ENCODE measurements around the gene MX2.
"Not testable (repeated sequence)": the region's sequence is repeated elsewhere in the genome, so short reads cannot be mapped to it uniquely, and the experiment has no call there.

MX2 gene, protein sequence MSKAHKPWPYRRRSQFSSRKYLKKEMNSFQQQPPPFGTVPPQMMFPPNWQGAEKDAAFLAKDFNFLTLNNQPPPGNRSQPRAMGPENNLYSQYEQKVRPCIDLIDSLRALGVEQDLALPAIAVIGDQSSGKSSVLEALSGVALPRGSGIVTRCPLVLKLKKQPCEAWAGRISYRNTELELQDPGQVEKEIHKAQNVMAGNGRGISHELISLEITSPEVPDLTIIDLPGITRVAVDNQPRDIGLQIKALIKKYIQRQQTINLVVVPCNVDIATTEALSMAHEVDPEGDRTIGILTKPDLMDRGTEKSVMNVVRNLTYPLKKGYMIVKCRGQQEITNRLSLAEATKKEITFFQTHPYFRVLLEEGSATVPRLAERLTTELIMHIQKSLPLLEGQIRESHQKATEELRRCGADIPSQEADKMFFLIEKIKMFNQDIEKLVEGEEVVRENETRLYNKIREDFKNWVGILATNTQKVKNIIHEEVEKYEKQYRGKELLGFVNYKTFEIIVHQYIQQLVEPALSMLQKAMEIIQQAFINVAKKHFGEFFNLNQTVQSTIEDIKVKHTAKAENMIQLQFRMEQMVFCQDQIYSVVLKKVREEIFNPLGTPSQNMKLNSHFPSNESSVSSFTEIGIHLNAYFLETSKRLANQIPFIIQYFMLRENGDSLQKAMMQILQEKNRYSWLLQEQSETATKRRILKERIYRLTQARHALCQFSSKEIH

DNA sequence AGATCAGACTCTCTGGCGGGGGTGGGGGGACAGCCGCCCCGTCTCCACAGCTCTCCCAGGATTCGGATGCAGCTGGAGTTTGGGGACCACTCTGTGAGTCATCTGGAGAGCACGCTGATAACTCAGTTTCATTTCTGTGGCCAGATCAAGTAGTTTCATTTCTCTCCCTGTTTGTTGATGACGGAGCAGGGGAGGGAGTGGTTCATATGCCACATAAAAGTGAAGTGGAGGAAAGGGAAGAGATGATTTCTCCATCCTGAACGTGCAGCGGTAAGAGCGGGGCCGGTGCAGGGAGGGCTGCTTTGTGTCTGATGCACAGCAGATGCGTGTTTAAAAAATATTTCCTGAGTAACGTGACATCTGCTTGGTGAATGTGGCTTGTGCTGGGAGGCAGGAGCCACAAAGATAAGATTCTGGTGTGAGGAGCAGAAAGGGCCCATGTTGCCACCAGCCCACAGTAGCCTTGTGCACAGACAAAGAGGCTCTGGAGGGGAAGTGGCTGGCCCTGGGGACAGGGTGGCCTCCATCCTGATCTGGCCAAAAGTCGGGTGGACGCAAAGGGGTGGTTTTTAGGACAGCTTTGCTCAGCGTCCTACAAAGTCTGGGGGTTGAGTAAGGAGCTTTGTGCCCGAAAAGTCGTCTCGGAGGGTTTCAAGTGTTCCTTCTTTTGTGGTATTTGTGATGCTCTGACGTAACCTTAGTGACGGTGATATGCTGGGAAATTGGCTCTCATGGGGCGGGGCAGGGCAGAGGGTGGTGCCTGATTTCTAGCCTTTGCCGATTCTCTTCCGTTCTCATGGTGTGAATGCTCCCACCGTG, at the start of gene MX2:
Gene MX2, plus strand, starts transcription at position 242 of the 819 bp plus-strand sequence. CDS start 14,880 bp downstream, outside the sequence.
- DNase-seq: peak; percentile 87 to 99

DNA sequence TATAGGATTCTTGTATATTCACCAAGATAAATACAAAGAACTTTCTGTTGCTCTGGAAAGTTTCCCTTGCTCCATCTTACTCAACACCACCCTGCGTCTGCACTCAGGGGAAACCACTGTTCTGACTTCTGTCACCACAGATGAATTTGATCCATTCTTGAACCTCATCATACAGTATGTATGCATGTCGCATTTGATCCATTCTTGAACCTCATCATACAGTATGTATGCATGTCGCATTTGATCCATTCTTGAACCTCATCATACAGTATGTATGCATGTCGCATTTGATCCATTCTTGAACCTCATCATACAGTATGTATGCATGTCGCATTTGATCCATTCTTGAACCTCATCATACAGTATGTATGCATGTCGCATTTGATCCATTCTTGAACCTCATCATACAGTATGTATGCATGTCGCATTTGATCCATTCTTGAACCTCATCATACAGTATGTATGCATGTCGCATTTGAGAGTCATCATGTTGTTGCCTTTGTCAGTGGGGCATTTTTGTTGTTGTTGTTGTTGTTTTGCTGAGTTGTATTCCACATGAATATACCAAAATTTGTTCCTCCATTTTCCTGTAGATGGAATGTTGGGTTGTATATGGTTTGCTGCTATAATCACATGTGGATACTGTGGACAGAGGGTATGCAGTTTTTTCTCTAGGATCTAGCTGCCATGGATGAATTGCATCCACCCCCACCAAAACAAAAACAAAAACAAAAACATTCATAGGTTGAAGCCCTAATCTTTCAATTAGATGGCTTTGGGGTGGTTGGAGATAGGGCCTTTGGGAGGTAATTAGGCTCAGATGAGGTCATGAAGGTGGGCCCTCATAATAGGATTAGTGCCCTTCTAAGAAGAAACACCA, 48.3 kb upstream of the MX2 start:
- not testable (repeated sequence) for DNase-seq

DNA sequence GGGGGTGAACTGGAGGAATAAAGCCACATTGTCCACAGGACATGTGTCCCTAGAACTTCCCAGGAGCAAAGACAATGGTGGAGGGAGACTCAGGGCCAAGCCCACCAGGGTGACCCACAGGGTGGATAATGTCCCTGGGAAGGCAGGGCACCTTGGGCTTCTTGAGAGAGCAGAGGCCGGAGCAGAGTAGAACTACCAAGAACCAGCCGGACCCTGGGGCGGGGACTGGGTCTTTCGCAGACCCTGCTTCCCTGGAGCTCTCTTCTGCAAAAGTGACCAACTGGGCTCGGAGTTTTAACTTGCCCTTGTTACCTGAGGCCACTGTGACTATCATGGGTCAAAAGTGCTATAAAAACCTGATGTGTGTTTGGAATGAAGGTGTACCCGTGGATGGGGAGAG, 46.1 kb upstream of the MX2 start:
- no peak for DNase-seq

DNA sequence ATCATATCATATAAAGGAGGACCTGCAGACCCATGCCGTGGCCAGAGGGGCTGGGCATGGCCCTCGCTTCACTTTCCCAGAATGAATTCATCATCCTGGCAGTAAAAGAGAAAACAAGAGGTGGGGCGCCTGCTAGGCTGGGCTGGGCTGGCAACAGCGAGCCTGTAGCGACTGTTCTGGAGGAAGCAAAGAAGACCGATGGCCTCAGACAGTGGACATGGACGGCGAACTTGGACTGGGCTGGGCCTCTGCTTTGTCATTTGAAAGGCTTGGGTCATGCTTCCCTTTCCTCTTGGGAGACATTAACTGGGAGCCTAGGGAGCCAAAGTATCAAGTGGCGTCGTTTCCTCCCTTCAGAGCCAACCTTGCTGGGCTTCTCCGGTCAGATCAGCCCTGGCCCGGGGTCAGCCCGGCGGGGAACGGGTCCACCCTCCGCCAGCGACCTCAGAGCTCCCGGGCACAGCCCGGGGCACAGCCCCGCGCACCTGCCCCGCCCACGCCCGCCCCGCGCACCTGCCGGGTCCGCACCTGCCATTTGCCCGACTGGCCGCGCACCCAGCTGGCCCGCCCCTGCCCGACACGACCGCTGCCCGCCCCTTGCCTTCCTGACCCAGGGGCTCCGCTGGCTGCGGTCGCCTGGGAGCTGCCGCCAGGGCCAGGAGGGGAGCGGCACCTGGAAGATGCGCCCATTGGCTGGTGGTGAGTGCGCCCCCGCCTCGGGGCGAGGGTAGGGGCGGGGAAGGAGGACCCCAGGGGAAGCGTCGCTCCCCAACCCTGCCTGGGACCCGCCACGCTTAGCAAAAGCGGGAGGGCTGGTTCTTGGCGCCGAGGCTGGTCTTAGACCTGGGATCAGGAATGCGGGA, 45.4 kb upstream of the MX2 start, which contains the start of gene FAM3B:
Gene FAM3B, plus strand, starts transcription at position 602 of the 863 bp plus-strand sequence. Its CDS starts 79 bp downstream, at position 681.
- DNase-seq: no peak

DNA sequence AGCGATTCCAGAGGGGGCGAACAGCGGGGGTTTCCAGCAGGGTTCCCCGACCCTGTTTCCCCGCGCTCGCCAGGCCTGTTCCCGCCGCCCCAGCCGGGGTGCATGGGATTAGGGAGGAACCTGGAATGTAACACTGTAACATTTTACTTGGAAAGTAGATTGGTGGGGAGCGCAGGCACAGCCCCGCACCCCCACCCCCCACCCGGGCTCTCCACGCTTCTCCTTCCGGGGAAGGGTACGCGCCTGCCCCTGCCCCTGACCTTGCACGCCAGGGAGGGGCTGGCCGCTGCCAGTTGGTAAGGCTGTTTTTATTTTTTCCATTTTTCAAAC, 44.8 kb upstream of the MX2 start:
- DNase-seq: no peak

DNA sequence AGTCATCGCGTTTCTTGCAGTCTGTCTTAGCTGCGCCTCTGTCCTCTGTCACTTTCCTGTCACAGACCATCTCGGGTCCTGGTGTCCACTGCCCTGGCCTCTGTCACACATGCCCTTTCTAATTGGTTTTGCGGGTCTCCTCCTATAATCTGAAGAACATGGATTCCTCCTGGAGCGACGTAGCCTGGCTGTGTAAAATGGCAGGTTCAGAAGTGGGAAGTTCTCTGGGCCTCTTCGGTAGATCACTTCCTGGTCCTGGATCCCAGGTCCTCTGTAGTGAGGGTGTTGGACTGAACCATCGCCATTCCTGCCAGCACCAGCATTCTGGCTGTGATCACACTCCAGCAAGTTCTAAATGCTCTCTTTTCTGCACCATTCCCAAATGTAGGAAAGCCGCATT, 44.4 kb upstream of the MX2 start:
- no peak for DNase-seq

DNA sequence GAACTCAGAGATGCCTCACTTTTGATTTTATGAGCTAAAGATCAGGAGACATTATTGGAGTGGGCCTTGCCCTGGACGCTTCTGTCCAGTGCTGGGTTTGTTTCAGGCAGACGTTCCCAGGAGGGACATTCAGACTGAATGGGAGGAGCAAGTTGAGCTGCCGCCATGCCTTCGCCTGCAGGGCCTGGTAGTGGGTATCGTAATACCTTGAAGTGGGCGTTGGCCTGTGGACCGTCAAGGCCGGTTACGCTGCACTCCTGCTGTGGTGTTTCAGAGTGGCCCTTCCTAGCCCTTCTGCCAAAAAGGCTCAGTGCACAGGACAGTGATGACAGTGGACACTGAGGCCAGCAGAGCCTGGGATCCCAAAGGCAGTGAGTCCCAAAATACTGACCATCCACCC, 43.6 kb upstream of the MX2 start:
- DNase-seq: no peak

DNA sequence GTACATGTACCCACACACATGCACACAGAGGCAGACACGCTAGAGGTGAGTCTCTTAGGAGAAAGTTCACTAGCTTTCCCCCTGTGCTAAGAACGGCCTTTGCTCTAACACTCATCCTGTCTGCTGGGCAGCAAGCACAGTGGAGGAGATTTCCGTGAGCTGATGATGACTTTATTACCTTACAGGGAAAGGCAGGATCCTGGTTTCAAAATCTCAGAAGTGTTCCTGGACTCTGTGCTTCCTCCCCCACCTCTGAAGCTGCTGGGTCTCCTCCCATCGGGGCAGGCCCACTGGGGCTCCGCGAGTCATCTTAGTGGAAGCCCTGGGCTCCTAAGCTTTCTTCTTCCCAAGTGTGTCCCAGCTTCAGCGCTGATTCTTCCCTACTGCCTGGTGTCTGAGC, 42.6 kb upstream of the MX2 start:
- no peak for DNase-seq

DNA sequence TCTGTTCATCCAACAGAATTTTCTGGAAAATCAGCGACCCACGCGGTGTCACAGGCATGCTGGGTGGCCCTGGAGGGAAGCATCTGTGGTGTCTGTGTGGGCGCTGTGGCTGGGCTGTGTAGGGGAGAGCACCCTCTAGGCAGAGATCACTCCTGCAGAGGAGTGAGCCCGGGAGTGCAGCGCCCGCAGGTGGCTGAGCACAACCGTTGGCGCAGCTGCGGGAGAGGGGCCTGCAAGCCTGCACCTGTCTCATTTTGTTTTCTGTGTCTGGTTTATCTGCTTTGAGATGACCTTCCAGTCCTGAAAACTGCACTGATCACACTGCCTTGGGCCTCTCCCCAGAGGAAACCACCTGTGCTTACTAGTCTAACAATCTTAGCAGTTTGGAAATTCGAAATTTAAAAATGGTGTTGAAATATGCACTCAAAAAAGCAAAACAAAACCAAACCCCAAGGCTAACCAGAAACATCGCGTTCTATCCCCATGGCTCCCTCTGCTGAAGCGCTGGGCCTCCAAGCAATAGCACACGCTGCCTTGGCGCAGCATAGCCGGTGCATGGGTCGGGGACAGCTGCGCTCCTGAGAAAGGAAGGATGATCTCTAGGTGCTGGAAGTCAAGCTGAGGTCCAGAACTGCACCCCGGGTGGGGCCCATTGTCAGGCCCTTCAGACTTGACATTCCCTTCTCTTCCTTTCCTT, 40.5 kb upstream of the MX2 start:
- no peak for DNase-seq

DNA sequence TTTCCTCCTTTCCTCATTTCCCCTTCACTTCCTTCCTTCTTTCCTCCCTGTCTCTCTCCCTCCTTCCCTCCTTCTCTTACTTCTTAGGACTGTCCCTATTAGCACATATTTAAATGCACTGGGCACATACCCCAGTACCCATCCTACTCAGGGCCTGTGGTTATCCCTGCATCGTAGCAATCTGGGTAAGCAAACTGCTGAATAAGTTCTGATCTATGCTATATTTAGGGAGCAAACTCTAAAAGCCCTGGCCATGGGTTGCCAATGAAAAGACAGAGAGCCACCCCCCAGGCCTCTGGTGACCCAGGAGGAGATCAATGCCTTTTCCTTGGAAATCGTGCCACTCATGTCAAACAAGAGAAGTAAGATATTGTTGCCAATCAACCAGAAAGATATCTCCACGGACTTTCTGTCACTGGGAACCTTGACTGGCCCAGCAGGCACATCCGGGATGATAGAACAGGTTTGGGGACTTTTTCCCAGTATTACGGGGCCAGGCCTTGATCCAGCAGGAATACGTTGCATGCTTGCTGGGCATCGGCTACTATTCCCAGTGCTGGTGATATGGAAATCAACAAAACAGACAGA, 39.8 kb upstream of the MX2 start:
- DNase-seq: no peak

DNA sequence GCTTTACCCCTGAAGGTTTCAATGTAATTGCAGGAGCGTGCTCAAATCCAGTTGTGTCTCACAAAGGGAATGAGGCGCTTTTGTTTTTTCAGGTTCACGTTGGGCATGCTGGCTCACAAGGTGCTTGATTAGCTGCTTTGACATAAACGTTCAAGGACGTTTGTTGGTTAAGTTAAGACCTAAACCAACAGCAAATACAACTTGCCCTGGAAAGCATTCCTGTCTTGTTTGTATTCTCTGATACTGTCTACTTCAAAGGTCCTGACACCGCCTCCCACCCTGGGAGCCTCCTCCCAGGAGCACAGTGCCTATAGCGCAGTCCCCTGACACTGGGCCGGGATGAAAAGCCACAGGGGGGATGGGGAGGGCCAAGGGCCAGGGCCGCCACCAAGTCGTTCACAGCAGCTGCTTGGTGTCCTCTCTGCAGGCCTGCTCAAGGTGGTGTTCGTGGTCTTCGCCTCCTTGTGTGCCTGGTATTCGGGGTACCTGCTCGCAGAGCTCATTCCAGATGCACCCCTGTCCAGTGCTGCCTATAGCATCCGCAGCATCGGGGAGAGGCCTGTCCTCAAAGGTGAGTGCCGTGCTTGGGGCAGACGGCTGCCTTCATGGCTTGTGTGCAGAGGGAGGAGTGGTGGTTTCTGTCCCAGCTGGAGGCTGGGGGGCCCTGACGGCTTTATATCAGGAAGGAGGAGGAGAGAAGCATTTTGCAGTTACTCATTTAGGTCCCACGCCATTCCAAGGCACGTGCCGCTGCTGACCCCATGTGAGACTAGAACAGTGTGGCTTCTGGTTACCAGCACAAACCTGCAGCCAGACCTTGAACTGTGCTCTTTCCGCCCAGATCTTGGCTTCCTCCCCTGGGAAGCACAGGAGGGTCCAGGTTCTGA, 39.1 kb upstream of the MX2 start:
- no peak for DNase-seq

DNA sequence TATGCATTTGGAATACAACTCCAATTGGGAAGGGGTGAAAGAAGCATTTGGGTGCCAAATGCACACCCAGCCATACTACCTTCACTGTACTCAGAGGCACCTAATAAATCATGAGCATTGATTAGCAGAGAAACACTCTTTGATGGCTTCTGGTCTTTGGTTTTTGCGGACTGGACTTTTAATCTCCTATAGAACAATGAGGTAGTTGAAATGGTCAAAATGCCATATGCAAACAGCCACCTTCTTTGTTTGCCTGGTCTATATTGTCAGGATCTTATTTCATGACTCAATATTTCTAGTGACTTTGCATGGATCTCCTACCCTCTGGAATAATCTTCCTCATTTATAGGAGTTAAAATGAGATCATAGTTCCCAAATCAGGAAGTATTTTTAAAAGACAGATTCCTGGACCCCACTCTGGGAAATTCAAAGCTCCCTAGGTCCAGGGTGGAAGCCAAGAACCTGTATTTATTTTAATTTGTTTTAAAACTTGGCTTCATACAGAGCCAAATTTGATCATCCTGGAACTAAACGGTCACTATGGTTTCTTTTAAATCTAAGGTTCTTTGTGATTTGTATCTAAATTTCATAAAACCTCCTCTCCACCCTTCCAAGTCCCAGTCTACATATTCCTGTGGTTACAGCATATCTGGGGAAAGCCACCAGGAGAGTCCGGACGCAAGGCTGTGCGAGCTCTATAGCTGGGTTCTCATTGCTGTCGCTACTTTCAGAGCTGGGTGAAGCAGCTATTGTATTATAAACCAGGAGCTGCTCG, 36.5 kb upstream of the MX2 start:
- DNase-seq: no peak

DNA sequence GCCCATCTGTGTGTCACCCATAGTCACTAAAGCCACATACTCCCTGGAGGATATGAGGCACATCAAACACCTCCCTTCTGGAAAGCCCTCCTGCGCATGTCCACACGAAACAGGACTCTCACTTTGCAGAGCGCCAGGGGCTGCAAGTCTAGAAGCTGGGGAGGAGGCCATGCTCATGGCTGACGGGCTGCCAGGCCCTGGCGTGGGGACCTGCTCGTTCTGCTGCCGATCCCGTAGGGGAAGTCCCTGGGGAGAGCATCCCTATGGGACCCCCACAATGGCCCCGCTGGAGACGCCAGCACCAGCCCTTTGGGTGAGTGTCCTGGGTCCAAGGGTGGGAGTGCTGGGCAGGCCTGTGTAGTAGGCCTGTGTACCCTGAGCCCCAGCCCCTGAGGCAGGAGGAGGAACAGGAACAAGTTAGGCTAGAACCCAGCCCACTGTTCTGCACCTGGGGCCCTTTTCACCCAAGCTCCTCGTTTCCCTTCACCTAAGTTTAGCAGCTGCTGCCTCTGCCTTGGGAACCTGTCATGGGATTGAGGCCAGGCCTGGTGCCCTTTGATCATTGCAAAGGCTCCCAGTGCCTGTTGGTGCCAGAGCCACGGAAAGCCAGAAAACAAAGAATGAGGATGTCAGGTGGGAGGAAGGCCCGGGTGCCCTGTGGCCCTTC, 35.3 kb upstream of the MX2 start:
- no peak for DNase-seq

DNA sequence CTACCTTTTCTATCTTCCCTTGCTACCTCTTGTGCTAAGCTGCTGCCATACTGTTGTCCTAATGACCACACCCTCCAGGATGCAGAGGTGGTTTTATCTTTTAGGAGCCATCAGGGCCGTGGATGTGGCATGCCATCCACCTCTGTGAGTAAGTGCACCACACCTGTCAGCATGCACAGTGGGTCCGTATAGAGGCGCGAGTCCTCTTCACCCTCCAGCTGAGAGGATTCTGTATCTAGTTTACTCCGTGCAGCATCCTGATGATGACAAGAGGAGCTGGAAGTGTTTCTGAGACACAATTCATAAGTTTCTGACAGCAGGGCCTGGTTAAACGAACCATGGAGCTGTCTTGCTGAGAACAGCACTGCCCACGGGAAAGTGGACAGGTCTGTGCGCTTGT, 34.1 kb upstream of the MX2 start:
- DNase-seq: no peak

DNA sequence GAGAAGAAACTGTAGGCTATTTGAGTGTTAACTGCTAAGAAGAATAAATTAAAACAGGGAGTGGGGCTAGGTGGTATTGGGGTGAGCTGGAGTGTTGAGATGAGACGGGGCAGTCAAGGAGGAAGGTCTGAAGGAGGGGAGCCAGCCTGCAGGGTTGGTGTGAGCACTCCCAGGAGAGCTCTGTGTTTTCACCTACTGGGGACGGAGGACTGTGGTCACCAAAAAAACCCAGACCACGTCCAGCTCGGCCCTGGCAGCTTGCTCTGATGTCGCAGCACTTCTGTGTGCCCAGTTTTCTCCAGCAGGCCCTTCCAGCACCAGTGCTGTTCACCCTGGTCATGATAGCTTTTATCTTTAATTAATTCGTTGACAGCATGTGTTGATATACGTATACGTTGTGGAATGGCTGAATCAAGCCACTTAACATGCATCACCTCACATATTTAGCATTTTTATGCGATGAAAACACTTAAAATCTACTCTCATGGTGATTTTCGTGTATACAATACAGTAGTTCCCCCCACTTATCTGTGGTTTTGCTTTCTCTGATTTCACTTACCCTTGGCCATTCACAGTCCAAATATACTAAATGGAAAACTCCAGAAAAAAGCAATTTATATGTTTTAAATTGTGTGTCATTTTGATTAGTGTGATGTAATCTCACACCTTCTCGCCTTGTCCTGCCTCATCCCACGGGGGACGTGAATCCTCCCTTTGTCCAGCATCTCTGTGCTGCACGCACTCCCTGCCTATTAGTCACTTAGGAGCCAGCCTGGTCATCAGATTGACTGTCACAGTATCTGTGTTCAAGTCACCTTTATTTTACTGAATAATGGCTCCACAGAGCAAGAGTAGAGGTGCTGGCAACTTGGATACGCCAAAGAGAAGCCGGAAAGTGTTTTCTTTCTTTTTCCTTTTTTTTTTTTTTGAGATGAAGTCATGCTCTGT, 32.9 kb upstream of the MX2 start:
- no peak for DNase-seq

DNA sequence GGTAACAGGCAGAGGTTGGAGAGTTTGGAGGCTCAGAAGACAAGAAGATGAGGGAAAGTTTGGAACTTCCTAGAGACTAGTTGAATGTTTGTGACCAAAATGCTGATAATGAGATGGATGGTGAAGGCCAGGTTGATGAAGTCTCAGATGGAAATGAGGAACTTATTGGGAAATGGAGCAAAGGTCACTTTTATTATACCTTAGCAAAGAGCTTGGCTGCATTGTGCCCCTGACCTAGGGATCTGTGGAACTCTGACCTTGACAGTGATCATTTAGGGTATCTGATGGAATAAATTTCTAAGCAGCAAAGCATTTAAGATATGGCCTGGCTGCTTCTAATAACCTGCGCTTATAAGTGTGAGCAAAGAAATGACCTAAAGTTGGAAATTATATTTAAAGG, 28.1 kb upstream of the MX2 start:
- no peak for DNase-seq

DNA sequence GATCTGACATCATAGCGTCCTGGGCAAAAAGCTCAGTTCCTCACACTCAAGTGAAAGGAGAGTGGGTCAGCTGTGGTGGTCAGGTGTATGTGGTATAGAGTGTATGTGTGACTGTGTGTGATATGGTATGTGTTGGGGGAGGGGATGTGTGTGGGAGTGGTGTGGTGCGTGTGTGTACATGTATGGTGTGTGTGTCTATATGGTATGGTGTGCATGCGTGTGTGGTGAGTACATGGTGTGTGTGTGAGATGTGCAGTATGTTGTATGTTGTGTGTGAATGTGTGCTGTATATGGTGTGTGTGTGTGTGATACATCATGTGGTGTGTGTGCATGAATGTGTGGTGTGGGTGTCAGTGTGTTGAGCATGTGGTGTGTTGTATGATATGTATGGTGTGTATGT, 24.3 kb upstream of the MX2 start:
- no peak for DNase-seq

All from inflammatory macrophage treated with lipopolysaccharide for 1 hour (primary cell).